ENCODE data around the gene VSIG1.

DNA sequence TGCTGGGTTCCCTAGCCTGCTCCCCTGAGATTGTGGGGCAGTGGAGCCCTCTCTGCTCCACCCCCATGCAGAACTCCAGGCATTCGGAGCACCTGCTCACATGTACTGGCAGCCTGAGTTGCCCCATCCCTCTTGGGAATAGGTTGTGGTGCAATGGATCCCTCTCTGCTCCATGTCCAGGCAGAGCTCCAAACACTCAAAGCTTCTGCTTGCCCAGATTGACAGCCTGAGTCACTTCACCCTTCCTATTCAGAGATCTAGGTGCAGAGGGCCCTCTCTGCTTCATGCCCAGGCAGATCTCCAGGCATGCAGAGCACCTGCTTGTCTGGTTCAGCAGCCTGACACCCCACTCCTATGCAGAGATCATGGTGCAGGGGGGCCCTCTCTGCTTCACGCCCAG is 44.1 kb upstream of the VSIG1 start:
- TF ChIP-seq ELF1 (IDR thresholded peaks at IDR 0.05; ENCODE audit: borderline replicate concordance, low read depth) (no peak), POLR2AphosphoS5 (IDR thresholded peaks at IDR 0.05; ENCODE audit: low read depth, low read length) (no peak), TCF7L2 (IDR thresholded peaks at IDR 0.05; ENCODE audit: borderline replicate concordance, extremely low read depth, insufficient read depth, insufficient read length) (no peak)
- TF ChIP-seq, protein P1, sequence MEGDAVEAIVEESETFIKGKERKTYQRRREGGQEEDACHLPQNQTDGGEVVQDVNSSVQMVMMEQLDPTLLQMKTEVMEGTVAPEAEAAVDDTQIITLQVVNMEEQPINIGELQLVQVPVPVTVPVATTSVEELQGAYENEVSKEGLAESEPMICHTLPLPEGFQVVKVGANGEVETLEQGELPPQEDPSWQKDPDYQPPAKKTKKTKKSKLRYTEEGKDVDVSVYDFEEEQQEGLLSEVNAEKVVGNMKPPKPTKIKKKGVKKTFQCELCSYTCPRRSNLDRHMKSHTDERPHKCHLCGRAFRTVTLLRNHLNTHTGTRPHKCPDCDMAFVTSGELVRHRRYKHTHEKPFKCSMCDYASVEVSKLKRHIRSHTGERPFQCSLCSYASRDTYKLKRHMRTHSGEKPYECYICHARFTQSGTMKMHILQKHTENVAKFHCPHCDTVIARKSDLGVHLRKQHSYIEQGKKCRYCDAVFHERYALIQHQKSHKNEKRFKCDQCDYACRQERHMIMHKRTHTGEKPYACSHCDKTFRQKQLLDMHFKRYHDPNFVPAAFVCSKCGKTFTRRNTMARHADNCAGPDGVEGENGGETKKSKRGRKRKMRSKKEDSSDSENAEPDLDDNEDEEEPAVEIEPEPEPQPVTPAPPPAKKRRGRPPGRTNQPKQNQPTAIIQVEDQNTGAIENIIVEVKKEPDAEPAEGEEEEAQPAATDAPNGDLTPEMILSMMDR (IDR thresholded peaks at IDR 0.05 in 2 of 3, conservative IDR thresholded peaks at IDR 0.05 in 1 of 3; ENCODE audit: borderline replicate concordance in 1 of 3, insufficient read depth in 1 of 3, low read depth in 2 of 3, low read length in 2 of 3) = no peak

Data from HCT116 (cell line).